Stomach (tissue), 9 donors: Measurements from ENCODE around the gene LIG1. TPM values are rescaled to one million over a fixed set of nuclear protein-coding genes. Genes with fewer than 3 reads are reported as not detected.

Experiments used
- DNase-seq, 2 donors: peaks; one replicate each; pipeline versions ENCODE4 v3.0.0 to v3.0.0-alpha.2; 2013 to 2019
- H3K27ac ChIP-seq, 5 donors: fragments of 200-600 bp in 4 of 5; sonication (generic) in 4 of 5; one replicate each; pipeline ENCODE4 v1.5.1; 2013 to 2019; ENCODE audit warnings: mild to moderate bottlenecking in 1 of 5, moderate library complexity in 1 of 5
- H3K27me3 ChIP-seq, 3 donors: fragments of 200-600 bp; sonication (generic); one replicate each; pipeline ENCODE4 v1.5.1; 2017 to 2019; ENCODE audit warnings: mixed run types in 1 of 3
- H3K36me3 ChIP-seq, 4 donors: fragments of 200-600 bp; sonication (generic); 1 replicate in 3 of 4; 2 replicates in 1 of 4; pipeline ENCODE4 v1.5.1; 2016 to 2019
- H3K4me1 ChIP-seq, 4 donors: fragments of 200-600 bp; sonication (generic); one replicate each; pipeline ENCODE4 v1.5.1; 2016 to 2019
- H3K4me3 ChIP-seq, 4 donors: fragments of 200-600 bp; sonication (generic) in 3 of 4; one replicate each; pipeline ENCODE4 v1.5.1; 2016 to 2019; ENCODE audit warnings: mild to moderate bottlenecking in 1 of 4
- H3K9me3 ChIP-seq, 4 donors: fragments of 200-600 bp; sonication (generic); one replicate each; pipeline ENCODE4 v1.5.1; 2016 to 2019
- CTCF ChIP-seq, 7 experiments: fragments of 450-650 bp in 4 of 7; fragments of 200-600 bp in 3 of 7; sonication (generic) in 3 of 7; IDR thresholded peaks; one replicate each; pipeline ENCODE4 v1.5.1; 2016 to 2019; ENCODE audit warnings: antibody characterized with exemption in 7 of 7, control low read depth in 2 of 7, mild to moderate bottlenecking in 1 of 7
- EP300 ChIP-seq: sonication (generic); formaldehyde crosslinking; IDR thresholded peaks from one replicate; pipeline ENCODE4 v1.6.1; 2017; ENCODE audit warnings: antibody characterized with exemption
- POLR2A ChIP-seq, 4 donors: fragments of 450-650 bp; IDR thresholded peaks; one replicate each; pipeline ENCODE4 v1.6.1; 2016; ENCODE audit warnings: antibody characterized with exemption in 4 of 4, control low read depth in 2 of 4, mild to moderate bottlenecking in 1 of 4, moderate library complexity in 1 of 4
- POLR2AphosphoS5 ChIP-seq, 3 donors: sonication (generic); formaldehyde crosslinking; IDR thresholded peaks; one replicate each; pipeline ENCODE4 v1.6.1; 2016; ENCODE audit warnings: antibody characterized with exemption in 3 of 3
- WGBS, 5 donors: extraction: QIAGEN DNeasy Blood & Tissue Kit in 3 of 5; methylation state at CpG; one replicate each; pipeline versions ENCODE4 v1.1.5 to v1.1.7; 2013 to 2018; 5-methylcytosine and 5-hydroxymethylcytosine counted together
- intact Hi-C: fragments of 100-400 bp; cut with DNase I; formaldehyde crosslinking; loops from one replicate; pipeline ENCODE4 v1.15.1; 2023; ENCODE audit warnings: low total_unique reads
- polyA plus RNA-seq, 3 donors: library from polyadenylated mRNA; stranded (reverse); fragments of 200-250 nt; gene quantifications; one replicate each; pipeline ENCODE4 v1.2.3, GENCODE V29; 2013
- total RNA-seq, 5 donors: library from RNA; depleted of rRNA; stranded (reverse); fragments of >200 nt; gene quantifications; one replicate each; pipeline versions ENCODE4 v1.1.0 to v1.2.3, GENCODE V29; 2014 to 2016
- donor health status: healthy with polysubstance abuse.
- donor health status: Bipolar disorder and iron deficiency.
- donor health status: healthy.

The LIG1 gene
- total and polyA plus RNA-seq, 8 donors, result 15.9 to 48.2 (median 19.0) TPM

- no peak for TF ChIP-seq POLR2A (IDR thresholded peaks at IDR 0.05)
- no peak for TF ChIP-seq CTCF (IDR thresholded peaks at IDR 0.05)
- no peak for TF ChIP-seq EP300
- no peak for TF ChIP-seq POLR2AphosphoS5 (IDR thresholded peaks at IDR 0.05)
- Histone ChIP-seq H3K4me3 (no peak overlapping the region), H3K4me1 (peaks cover 0 to 8% (median 1%) of the 10 kb centered on the region in 4 donors), H3K27me3 (no peaks in the 10 kb centered on the region), H3K36me3 (peaks cover 0 to 53% (median 50%) of the 10 kb centered on the region in 4 donors), H3K27ac (no peak overlapping the region), H3K9me3 (no peaks in the 10 kb centered on the region)
- WGBS, 5 donors, result 57 to 76% (median 63%) methylated on average over 9 of the region's 9 CpGs
- DNase-seq, result peak in 1 of 2 donors; percentile 7
- intact Hi-C loops, result loop anchor here (5.0 to 10.0 kb wide), 2 partner anchors 42 to 189 kb away; partner anchors contain the start of gene PLA2G4C
Observed at GRCh38 chr19:48154003-48154402, 16.1 kb downstream of the LIG1 start.

GRCh38 chr19:48152551-48152950, 17.6 kb downstream of the LIG1 start:
- Histone ChIP-seq H3K9me3 (no peaks in the 10 kb centered on the region), H3K36me3 (peaks cover 0 to 51% (median 47%) of the 10 kb centered on the region in 4 donors), H3K27ac (no peak overlapping the region), H3K27me3 (no peaks in the 10 kb centered on the region), H3K4me3 (no peak overlapping the region), H3K4me1 (peaks cover 0 to 8% (median 1%) of the 10 kb centered on the region in 4 donors)
- DNase-seq, result peak; percentile 59 to 75
- 24 to 40% (median 37%) methylated on average over 8 of the region's 8 CpGs for WGBS, 5 donors
- intact Hi-C loops, result loop anchor here (5.0 to 10.0 kb wide), 2 partner anchors 40 to 188 kb away; partner anchors contain the start of gene PLA2G4C
- TF ChIP-seq POLR2AphosphoS5 (IDR thresholded peaks at IDR 0.05), result no peak
- TF ChIP-seq EP300, result no peak
- TF ChIP-seq CTCF (IDR thresholded peaks at IDR 0.05), result peak in 5 of 7 experiments; percentile 59 to 89 (median 81)
- no peak for TF ChIP-seq POLR2A (IDR thresholded peaks at IDR 0.05)

- peaks cover 0 to 8% (median 1%) of the 10 kb centered on the region in 4 donors for H3K4me1 ChIP-seq
- no peaks in the 10 kb centered on the region for H3K27me3 ChIP-seq
- H3K4me3 ChIP-seq, result no peak overlapping the region
- peak in 1 of 2 donors; percentile 12 for DNase-seq
- 56 to 83% (median 71%) methylated on average over 6 of the region's 6 CpGs for WGBS, 5 donors
- no peak overlapping the region for H3K27ac ChIP-seq
- no peak for TF ChIP-seq POLR2A (IDR thresholded peaks at IDR 0.05)
- no peak for TF ChIP-seq EP300
- no peak for TF ChIP-seq CTCF (IDR thresholded peaks at IDR 0.05)
- no peak for TF ChIP-seq POLR2AphosphoS5 (IDR thresholded peaks at IDR 0.05)
- peaks cover 10 to 62% (median 43%) of the 10 kb centered on the region in 4 donors for H3K36me3 ChIP-seq
- no peaks in the 10 kb centered on the region for H3K9me3 ChIP-seq
- intact Hi-C loops, result no loop called here
Observed at GRCh38 chr19:48149430-48149829, 20.7 kb downstream of the LIG1 start.

GRCh38 chr19:48148576-48148975, 21.6 kb downstream of the LIG1 start:
- Histone ChIP-seq H3K36me3 (peaks cover 10 to 70% (median 52%) of the 10 kb centered on the region in 4 donors), H3K4me3 (no peak overlapping the region), H3K27me3 (no peaks in the 10 kb centered on the region), H3K9me3 (no peaks in the 10 kb centered on the region), H3K27ac (no peak overlapping the region), H3K4me1 (peaks cover 0 to 8% (median 1%) of the 10 kb centered on the region in 4 donors)
- intact Hi-C loops, result no loop called here
- no peak for DNase-seq
- 80 to 98% (median 92%) methylated on average over 8 to 9 of the region's 9 CpGs for WGBS, 5 donors
- TF ChIP-seq POLR2AphosphoS5 (IDR thresholded peaks at IDR 0.05) (no peak), POLR2A (IDR thresholded peaks at IDR 0.05) (no peak), EP300 (no peak), CTCF (IDR thresholded peaks at IDR 0.05) (no peak)
